BJ (cell line): Measurements from ENCODE around the gene UMPS. TPM values are rescaled to one million over a fixed set of nuclear protein-coding genes. Genes with fewer than 3 reads are reported as not detected.

Experiments used
- CTCF ChIA-PET: fragments of 350-600 bp; formaldehyde crosslinking; extraction: SDS; loops from one replicate; lab custom pipeline; 2021; ENCODE audit warnings: antibody characterized with exemption, inconsistent platforms; lab: Yijun Ruan, JAX
- POLR2A ChIA-PET: fragments of 300-600 bp; sonication (Branson Sonifier 250); formaldehyde crosslinking; extraction: SDS; loops from one replicate; lab custom pipeline; 2021; ENCODE audit warnings: antibody characterized with exemption; lab: Charles Lee
- DNase-seq: peaks from one replicate; pipeline ENCODE4 v3.0.0-alpha.2; 2011; ENCODE audit warnings: low read depth
- H3K27me3 ChIP-seq: 2 replicates; pipeline ENCODE4 v1.6.0; 2011; ENCODE audit warnings: low read length; ENCODE audit not compliant: control insufficient read depth, insufficient read depth
- H3K36me3 ChIP-seq: 2 replicates; pipeline ENCODE4 v1.5.1; 2011; ENCODE audit warnings: low read length; ENCODE audit not compliant: control insufficient read depth, insufficient read depth
- H3K4me3 ChIP-seq: 2 replicates; pipeline ENCODE4 v1.5.1; 2011; ENCODE audit warnings: low read depth, mild to moderate bottlenecking, control low read depth, low read length
- CTCF ChIP-seq: IDR thresholded peaks from 2 replicates; pipeline ENCODE4 v1.5.1; 2011; ENCODE audit warnings: low read depth, mild to moderate bottlenecking, control low read depth, inconsistent platforms, low read length, moderate library complexity; ENCODE audit not compliant: insufficient read depth
- polyA plus RNA-seq: library from polyadenylated mRNA; depleted of rRNA; stranded (reverse); fragments of >200 nt; gene quantifications from 2 replicates; pipeline ENCODE4 v1.2.3, GENCODE V29; 2011

UMPS gene
- polyA plus RNA-seq, 1 experiment = 23.4 TPM

DNA sequence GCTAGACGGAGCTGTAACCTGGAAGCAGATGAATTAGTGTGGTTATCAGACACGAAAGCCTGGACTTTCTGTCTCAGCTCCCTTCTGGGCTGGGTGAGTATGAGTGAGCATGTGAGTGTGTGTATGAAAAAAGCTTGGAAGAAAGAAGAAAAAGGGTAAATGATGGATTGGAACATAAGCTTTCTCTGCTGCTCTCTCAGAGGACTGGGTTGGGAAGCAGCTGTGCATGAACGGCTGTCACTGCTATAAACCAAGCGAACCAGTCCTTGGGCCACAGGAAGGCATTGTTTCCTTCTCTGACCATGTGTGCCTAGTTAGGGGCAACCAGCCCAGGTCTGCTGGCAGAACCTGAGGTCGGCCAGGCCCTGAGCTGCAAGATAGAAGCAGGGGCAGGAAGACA lies 37.0 kb downstream of the UMPS start:
- peaks cover 20% of the 10 kb centered on the region for H3K36me3 ChIP-seq
- CTCF ChIA-PET = interaction anchor here (0.8 to 10.4 kb wide), 4 partner anchors 14 to 137 kb away, joined by 3 to 223 read pairs (median 4); no protein-coding TSS in a partner anchor
- no peak for DNase-seq
- H3K4me3 ChIP-seq = no peak overlapping the region
- POLR2A ChIA-PET = no interaction called here
- H3K27me3 ChIP-seq = no peaks in the 10 kb centered on the region
- TF ChIP-seq CTCF = no peak

- ChIA-PET CTCF (interaction anchor here (0.8 to 10.4 kb wide), 5 partner anchors 13 to 136 kb away, joined by 3 to 223 read pairs (median 4); no protein-coding TSS in a partner anchor), POLR2A (no interaction called here)
- TF ChIP-seq CTCF = no peak
- Histone ChIP-seq H3K36me3 (peaks cover 20% of the 10 kb centered on the region), H3K4me3 (no peak overlapping the region), H3K27me3 (no peaks in the 10 kb centered on the region)
- DNase-seq = no peak
Observed at GRCh38 chr3:124767691-124768090, 37.4 kb downstream of the UMPS start.

DNA sequence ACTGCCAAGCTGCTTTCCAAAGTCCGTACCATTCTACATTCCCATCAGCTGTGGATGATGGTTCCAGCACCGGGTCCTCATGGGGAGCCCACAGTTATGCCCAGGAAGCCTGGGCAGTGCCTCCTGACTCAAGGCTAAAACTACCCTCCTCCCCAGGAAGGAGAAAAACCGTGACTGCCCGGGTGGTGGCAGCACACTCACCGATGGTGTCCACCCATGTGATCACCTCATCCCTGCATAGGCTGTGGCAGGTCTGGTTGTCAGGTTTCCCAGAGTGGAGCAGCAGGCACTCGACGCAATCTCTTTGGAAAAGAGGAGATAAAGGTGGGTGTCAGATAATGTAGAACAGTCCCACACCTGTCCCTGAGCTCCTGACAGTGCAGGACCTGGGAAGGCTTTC lies 38.6 kb downstream of the UMPS start:
- H3K36me3 ChIP-seq = peaks cover 19% of the 10 kb centered on the region
- CTCF ChIA-PET = interaction anchor here (0.7 to 4.7 kb wide), 4 partner anchors 8 to 135 kb away, joined by 3 to 22 read pairs (median 4); no protein-coding TSS in a partner anchor
- no peak for DNase-seq
- POLR2A ChIA-PET = no interaction called here
- no peak for TF ChIP-seq CTCF
- no peak overlapping the region for H3K4me3 ChIP-seq
- no peaks in the 10 kb centered on the region for H3K27me3 ChIP-seq

DNA sequence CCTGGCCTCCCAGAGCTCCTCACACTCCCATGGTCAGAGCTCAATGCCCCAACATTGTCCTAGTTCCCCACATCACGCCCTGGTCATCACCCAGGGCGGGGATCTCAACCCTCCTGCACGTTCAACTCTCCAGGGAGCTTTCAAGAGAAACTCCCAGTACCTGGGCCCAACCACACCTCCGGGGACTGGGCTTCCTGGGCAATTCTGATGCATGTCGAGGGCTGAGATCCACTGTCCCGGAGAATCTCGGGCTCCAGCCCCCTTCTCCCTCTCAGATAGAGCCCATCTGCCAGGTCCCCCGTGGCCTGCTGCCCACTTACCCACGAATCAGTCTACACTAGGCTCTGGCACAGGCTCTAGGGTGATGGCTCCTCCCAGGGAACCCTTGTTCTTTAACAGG lies 39.2 kb downstream of the UMPS start:
- Histone ChIP-seq H3K36me3 (peaks cover 14% of the 10 kb centered on the region), H3K27me3 (no peaks in the 10 kb centered on the region), H3K4me3 (no peak overlapping the region)
- TF ChIP-seq CTCF = no peak
- POLR2A ChIA-PET = interaction anchor here (0.6 kb wide), 1 partner anchor 360 kb away, joined by 3 read pairs; no protein-coding TSS in a partner anchor
- CTCF ChIA-PET = interaction anchor here (0.7 to 4.7 kb wide), 4 partner anchors 8 to 135 kb away, joined by 3 to 22 read pairs (median 4); no protein-coding TSS in a partner anchor
- DNase-seq = no peak

- TF ChIP-seq CTCF = no peak
- Histone ChIP-seq H3K4me3 (no peak overlapping the region), H3K27me3 (no peaks in the 10 kb centered on the region), H3K36me3 (peaks cover 12% of the 10 kb centered on the region)
- ChIA-PET CTCF (interaction anchor here (1.1 to 4.7 kb wide), 5 partner anchors 8 to 210 kb away, joined by 3 to 38 read pairs (median 15); no protein-coding TSS in a partner anchor), POLR2A (interaction anchor here (0.6 to 0.9 kb wide), 3 partner anchors 21 to 359 kb away, joined by 3 read pairs; no protein-coding TSS in a partner anchor)
- DNase-seq = no peak
Observed at GRCh38 chr3:124770336-124771082, 40.3 kb downstream of the UMPS start.
